ENCODE results near the gene GGN.
"Not testable (repeated sequence)": the region's sequence is repeated elsewhere in the genome, so short reads cannot be mapped to it uniquely, and the experiment has no call there.

The GGN gene

GRCh38 chr19:38387550-38388348 is at the start of gene GGN:
TSS of gene GGN (minus strand) at chr19:38388034. CDS start at chr19:38387261, 773 bp downstream.
- DNase-seq (ENCODE audit: low spot score), result peak; percentile 78

- no peak for DNase-seq (ENCODE audit: low spot score)
Measured at GRCh38 chr19:38437295-38437694, 49.5 kb upstream of the GGN start.

GRCh38 chr19:38434549-38435051 is 46.8 kb upstream of the GGN start:
- no peak for DNase-seq (ENCODE audit: low spot score)

GRCh38 chr19:38433268-38433733 is 45.5 kb upstream of the GGN start, which contains the start of gene RYR1:
TSS of gene RYR1 (plus strand) at chr19:38433691. CDS start at chr19:38433830, 139 bp downstream.
- DNase-seq (ENCODE audit: low spot score), result no peak

GRCh38 chr19:38430931-38431330 is 43.1 kb upstream of the GGN start:
- no peak for DNase-seq (ENCODE audit: low spot score)

- no peak for DNase-seq (ENCODE audit: low spot score)
Measured at GRCh38 chr19:38429811-38430156, 42.0 kb upstream of the GGN start.

- no peak for DNase-seq (ENCODE audit: low spot score)
Measured at GRCh38 chr19:38429055-38429810, 41.4 kb upstream of the GGN start.

- DNase-seq (ENCODE audit: low spot score), result not testable (repeated sequence)
Measured at GRCh38 chr19:38427035-38427677, 39.3 kb upstream of the GGN start.

- no peak for DNase-seq (ENCODE audit: low spot score)
Measured at GRCh38 chr19:38425810-38426466, 38.1 kb upstream of the GGN start, which contains the start of gene RASGRP4. TSS of gene RASGRP4 (minus strand) at chr19:38426219. CDS start at chr19:38426091, 128 bp downstream.

GRCh38 chr19:38425222-38425809 is 37.5 kb upstream of the GGN start:
- no peak for DNase-seq (ENCODE audit: low spot score)

- no peak for DNase-seq (ENCODE audit: low spot score)
Measured at GRCh38 chr19:38424272-38424671, 36.4 kb upstream of the GGN start.

- no peak for DNase-seq (ENCODE audit: low spot score)
Measured at GRCh38 chr19:38422438-38422837, 34.6 kb upstream of the GGN start.

GRCh38 chr19:38421856-38422255 is 34.0 kb upstream of the GGN start:
- DNase-seq (ENCODE audit: low spot score), result no peak

GRCh38 chr19:38420935-38421334 is 33.1 kb upstream of the GGN start:
- DNase-seq (ENCODE audit: low spot score), result no peak

GRCh38 chr19:38417544-38418506 is 30.0 kb upstream of the GGN start:
- DNase-seq (ENCODE audit: low spot score), result peak; percentile 50

- DNase-seq (ENCODE audit: low spot score), result no peak
Measured at GRCh38 chr19:38417146-38417543, 29.3 kb upstream of the GGN start.

GRCh38 chr19:38413416-38413815 is 25.6 kb upstream of the GGN start:
- DNase-seq (ENCODE audit: low spot score), result no peak

GRCh38 chr19:38412961-38413360 is 25.1 kb upstream of the GGN start:
- no peak for DNase-seq (ENCODE audit: low spot score)

- no peak for DNase-seq (ENCODE audit: low spot score)
Measured at GRCh38 chr19:38412491-38412890, 24.7 kb upstream of the GGN start.

GRCh38 chr19:38411898-38412297 is 24.1 kb upstream of the GGN start:
- DNase-seq (ENCODE audit: low spot score), result not testable (repeated sequence)

Measured in LoVo (cell line).